ENCODE data around the gene TTC16.

Gene TTC16

GRCh38 chr9:127720865-127721227 lies 5.0 kb downstream of the TTC16 start:
- no peak for DNase-seq

GRCh38 chr9:127721391-127721821 lies 5.5 kb downstream of the TTC16 start:
- no peak for DNase-seq

GRCh38 chr9:127722055-127722745 lies 6.3 kb downstream of the TTC16 start:
- no peak for DNase-seq

GRCh38 chr9:127723013-127723412 lies 7.1 kb downstream of the TTC16 start:
- no peak for DNase-seq

GRCh38 chr9:127723444-127723843 lies 7.6 kb downstream of the TTC16 start:
- DNase-seq: peak; percentile 64

- DNase-seq: no peak
These were observed 8.1 kb downstream of the TTC16 start for GRCh38 chr9:127724012-127724411.

- DNase-seq: no peak
These were observed 11.0 kb downstream of the TTC16 start for GRCh38 chr9:127726871-127727270.

GRCh38 chr9:127728808-127729207 lies 12.9 kb downstream of the TTC16 start:
- DNase-seq: no peak

- no peak for DNase-seq
These were observed 13.8 kb downstream of the TTC16 start for GRCh38 chr9:127729522-127730256.

GRCh38 chr9:127730262-127730661 lies 14.4 kb downstream of the TTC16 start:
- DNase-seq: no peak

- DNase-seq: no peak
These were observed 15.0 kb downstream of the TTC16 start for GRCh38 chr9:127730799-127731410.

- DNase-seq: no peak
These were observed 16.1 kb downstream of the TTC16 start for GRCh38 chr9:127731938-127732337.

- no peak for DNase-seq
These were observed 16.6 kb downstream of the TTC16 start for GRCh38 chr9:127732444-127732843.

GRCh38 chr9:127733614-127734013 lies 17.7 kb downstream of the TTC16 start:
- DNase-seq: no peak

GRCh38 chr9:127734247-127734746 lies 18.4 kb downstream of the TTC16 start:
- no peak for DNase-seq

- peak; percentile 95 for DNase-seq
These were observed 19.1 kb downstream of the TTC16 start, which contains the start of gene TOR2A for GRCh38 chr9:127734747-127735529. Gene TOR2A, minus strand, starts transcription at chr9:127735294. Its CDS starts 24 bp downstream, at chr9:127735270.

- no peak for DNase-seq
These were observed 19.8 kb downstream of the TTC16 start for GRCh38 chr9:127735530-127736185.

- no peak for DNase-seq
These were observed 22.8 kb downstream of the TTC16 start for GRCh38 chr9:127738666-127739065.

- DNase-seq: no peak
These were observed 23.9 kb downstream of the TTC16 start for GRCh38 chr9:127739614-127740330.

- DNase-seq: peak; percentile 40
These were observed 26.1 kb downstream of the TTC16 start for GRCh38 chr9:127741831-127742434.

Measured in fibroblast of skin of abdomen (primary cell).